A673 (cell line): ENCODE measurements around the gene FAM83G. TPM values are rescaled to one million over a fixed set of nuclear protein-coding genes. Genes with fewer than 3 reads are reported as not detected.

Experiments used
- BruUV-seq: library from RNA; stranded (reverse); fragments of 400-500 nt; replicated peaks from 2 replicates; lab custom pipeline; 2021; lab: Mats Ljungman, UMichigan
- CTCF ChIA-PET: fragments of 300-600 bp; sonication (Branson Sonifier 250); formaldehyde crosslinking; loops from one replicate; lab custom pipeline; 2022; ENCODE audit warnings: antibody characterized with exemption; lab: Charles Lee
- POLR2A ChIA-PET: fragments of 300-600 bp; sonication (Branson Sonifier 250); formaldehyde crosslinking; loops from one replicate; lab custom pipeline; 2022; ENCODE audit warnings: antibody characterized with exemption; ENCODE audit not compliant: low non-redundant PET; lab: Charles Lee
- DNase-seq: peaks from one replicate; pipeline ENCODE4 v3.0.0-alpha.2; 2015; ENCODE audit warnings: low spot score
- H3K27ac ChIP-seq: fragments of 200-600 bp; sonication (generic); 2 replicates; pipeline ENCODE4 v1.5.1; 2016; ENCODE audit warnings: mixed run types, low read depth, mild to moderate bottlenecking, mixed read lengths, antibody characterized with exemption, low read length; ENCODE audit not compliant: poor library complexity, severe bottlenecking
- H3K27me3 ChIP-seq: fragments of 200-600 bp; sonication (generic); replicated peaks from 2 replicates; pipeline ENCODE4 v1.6.1; 2017; ENCODE audit warnings: mixed run types, low read depth, mild to moderate bottlenecking, mixed read lengths, antibody characterized with exemption, low read length; ENCODE audit not compliant: insufficient read depth, poor library complexity
- H3K36me3 ChIP-seq: fragments of 200-600 bp; sonication (generic); 2 replicates; pipeline ENCODE4 v1.6.1; 2016; ENCODE audit warnings: mixed run types, mild to moderate bottlenecking, mixed read lengths, antibody characterized with exemption, low read length; ENCODE audit not compliant: insufficient read depth, poor library complexity, severe bottlenecking
- H3K4me1 ChIP-seq: fragments of 200-600 bp; sonication (generic); 2 replicates; pipeline ENCODE4 v1.6.1; 2017; ENCODE audit warnings: mixed run types, mild to moderate bottlenecking, mixed read lengths, antibody characterized with exemption, low read length; ENCODE audit not compliant: insufficient read depth, poor library complexity, severe bottlenecking
- H3K4me3 ChIP-seq: fragments of 200-600 bp; sonication (generic); 2 replicates; pipeline ENCODE4 v1.5.1; 2016; ENCODE audit warnings: low read depth, mixed run types, mild to moderate bottlenecking, mixed read lengths, low read length; ENCODE audit not compliant: poor library complexity, severe bottlenecking
- H3K9me3 ChIP-seq: fragments of 200-600 bp; sonication (generic); 2 replicates; pipeline ENCODE4 v1.6.1; 2016; ENCODE audit warnings: mixed run types, low read depth, mild to moderate bottlenecking, mixed read lengths, antibody characterized with exemption, low read length; ENCODE audit not compliant: poor library complexity, severe bottlenecking
- CTCF ChIP-seq: fragments of 300-800, 200-600 bp; sonication (generic); conservative IDR thresholded peaks from 2 replicates; pipeline ENCODE4 v1.5.1; 2017; ENCODE audit warnings: low read depth, mild to moderate bottlenecking, antibody characterized with exemption, low read length, moderate library complexity, mixed read lengths
- EZH2 ChIP-seq: fragments of 200-600 bp; sonication (generic); IDR thresholded peaks from 2 replicates; pipeline ENCODE4 v1.6.1; 2017; ENCODE audit warnings: borderline replicate concordance, low read depth, mild to moderate bottlenecking, mixed read lengths, antibody characterized with exemption, low read length; ENCODE audit not compliant: poor library complexity, severe bottlenecking
- intact Hi-C: fragments of 100-400 bp; cut with micrococcal nuclease; formaldehyde crosslinking; loops from one replicate; pipeline ENCODE4 v1.10.0; 2022; ENCODE audit not compliant: unreplicated experiment
- total RNA-seq: library from RNA; stranded (reverse); gene quantifications from 2 replicates; pipeline ENCODE4 v1.2.3, GENCODE V29; 2021

Gene FAM83G
- total RNA-seq, 1 experiment from 2014 or later = 12.4 TPM

GRCh38 chr17:18986541-18987229 is 17.9 kb downstream of the FAM83G start:
- no peak for DNase-seq
- intact Hi-C loops = no loop called here
- ChIA-PET POLR2A (no interaction called here), CTCF (no interaction called here)
- Histone ChIP-seq H3K4me3 (no peak overlapping the region), H3K9me3 (no peaks in the 10 kb centered on the region), H3K4me1 (no peaks in the 10 kb centered on the region), H3K36me3 (peaks cover 3% of the 10 kb centered on the region), H3K27me3 (no peaks in the 10 kb centered on the region), H3K27ac (no peak overlapping the region)
- no TSS peak for BruUV-seq
- no peak for TF ChIP-seq CTCF
- TF ChIP-seq EZH2 = no peak

GRCh38 chr17:18985475-18985874 is 19.1 kb downstream of the FAM83G start:
- no peak overlapping the region for H3K27ac ChIP-seq
- no peaks in the 10 kb centered on the region for H3K9me3 ChIP-seq
- H3K4me1 ChIP-seq = no peaks in the 10 kb centered on the region
- no TSS peak for BruUV-seq
- no peaks in the 10 kb centered on the region for H3K27me3 ChIP-seq
- intact Hi-C loops = no loop called here
- CTCF ChIA-PET = no interaction called here
- H3K4me3 ChIP-seq = no peak overlapping the region
- no peak for DNase-seq
- TF ChIP-seq CTCF = no peak
- no peak for TF ChIP-seq EZH2
- POLR2A ChIA-PET = no interaction called here
- H3K36me3 ChIP-seq = peaks cover 3% of the 10 kb centered on the region

GRCh38 chr17:18984273-18985114 is 20.1 kb downstream of the FAM83G start:
- Histone ChIP-seq H3K27me3 (no peaks in the 10 kb centered on the region), H3K4me3 (no peak overlapping the region), H3K27ac (no peak overlapping the region), H3K9me3 (no peaks in the 10 kb centered on the region), H3K36me3 (peaks cover 3% of the 10 kb centered on the region), H3K4me1 (no peaks in the 10 kb centered on the region)
- intact Hi-C loops = no loop called here
- POLR2A ChIA-PET = no interaction called here
- BruUV-seq = no TSS peak
- TF ChIP-seq EZH2 (no peak), CTCF (no peak)
- CTCF ChIA-PET = no interaction called here
- DNase-seq = no peak
